Breast epithelium (tissue), 3 donors: ENCODE measurements around the gene MAML3.

Experiments
- CTCF ChIP-seq, 3 donors: fragments of 450-650 bp; IDR thresholded peaks; one replicate each; pipeline ENCODE4 v1.5.1; 2016 to 2017; ENCODE audit warnings: antibody characterized with exemption in 3 of 3, mild to moderate bottlenecking in 3 of 3, moderate library complexity in 3 of 3
- POLR2AphosphoS5 ChIP-seq, 3 donors: sonication (generic); formaldehyde crosslinking; IDR thresholded peaks; one replicate each; pipeline ENCODE4 v1.6.1; 2017; ENCODE audit warnings: antibody characterized with exemption in 3 of 3

- TF ChIP-seq CTCF (IDR thresholded peaks at IDR 0.05): no peak
- TF ChIP-seq POLR2AphosphoS5 (IDR thresholded peaks at IDR 0.05): no peak
Observed at GRCh38 chr4:139735381-139736273, 418.4 kb downstream of the MAML3 start.
